ENCODE measurements around the gene DSTN. TPM values are rescaled to one million over a fixed set of nuclear protein-coding genes. Genes with fewer than 3 reads are reported as not detected.

The DSTN gene
- total RNA-seq, 6 experiments from 2014 or later, result 65.8 to 94.4 (median 86.9) TPM

DNA sequence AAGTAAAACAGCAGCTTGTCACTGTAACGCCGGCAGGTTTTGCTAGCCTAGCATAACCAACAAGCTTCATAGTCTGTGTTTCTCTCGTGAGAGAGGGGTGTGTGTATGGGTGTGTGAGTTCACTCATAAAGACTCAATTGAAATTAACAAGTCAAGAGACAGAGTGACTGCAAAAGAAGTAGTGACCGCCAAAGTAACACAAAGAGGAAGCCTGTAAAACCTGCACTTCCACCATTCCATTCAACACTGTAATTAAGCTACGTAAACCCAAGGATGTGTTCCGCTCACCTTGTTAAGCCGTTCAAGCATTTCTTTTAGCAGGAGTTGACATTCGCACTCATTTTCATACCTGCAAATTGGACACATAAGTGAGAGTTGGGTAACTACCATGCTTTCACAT, 45.3 kb upstream of the DSTN start:
- Histone ChIP-seq H3K9me3 (no peaks in the 10 kb centered on the region), H3K27me3 (no peaks in the 10 kb centered on the region), H3K36me3 (no peaks in the 10 kb centered on the region), H3K4me1 (no peaks in the 10 kb centered on the region), H3K27ac (no peak overlapping the region), H3K4me3 (no peak overlapping the region)
- TF ChIP-seq, protein P1, sequence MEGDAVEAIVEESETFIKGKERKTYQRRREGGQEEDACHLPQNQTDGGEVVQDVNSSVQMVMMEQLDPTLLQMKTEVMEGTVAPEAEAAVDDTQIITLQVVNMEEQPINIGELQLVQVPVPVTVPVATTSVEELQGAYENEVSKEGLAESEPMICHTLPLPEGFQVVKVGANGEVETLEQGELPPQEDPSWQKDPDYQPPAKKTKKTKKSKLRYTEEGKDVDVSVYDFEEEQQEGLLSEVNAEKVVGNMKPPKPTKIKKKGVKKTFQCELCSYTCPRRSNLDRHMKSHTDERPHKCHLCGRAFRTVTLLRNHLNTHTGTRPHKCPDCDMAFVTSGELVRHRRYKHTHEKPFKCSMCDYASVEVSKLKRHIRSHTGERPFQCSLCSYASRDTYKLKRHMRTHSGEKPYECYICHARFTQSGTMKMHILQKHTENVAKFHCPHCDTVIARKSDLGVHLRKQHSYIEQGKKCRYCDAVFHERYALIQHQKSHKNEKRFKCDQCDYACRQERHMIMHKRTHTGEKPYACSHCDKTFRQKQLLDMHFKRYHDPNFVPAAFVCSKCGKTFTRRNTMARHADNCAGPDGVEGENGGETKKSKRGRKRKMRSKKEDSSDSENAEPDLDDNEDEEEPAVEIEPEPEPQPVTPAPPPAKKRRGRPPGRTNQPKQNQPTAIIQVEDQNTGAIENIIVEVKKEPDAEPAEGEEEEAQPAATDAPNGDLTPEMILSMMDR (IDR thresholded peaks at IDR 0.05), result no peak
- no peak for TF ChIP-seq POLR2A (IDR thresholded peaks at IDR 0.05)
- ATAC-seq, result no peak
- WGBS (ENCODE audit: insufficient coverage, low coverage, low lambda C conversion rate, missing lambda C conversion rate), result 71% methylated on average over 6 of the region's 8 CpGs
- no peak for DNase-seq
- intact Hi-C loops (cut with DNase I), result no loop called here

DNA sequence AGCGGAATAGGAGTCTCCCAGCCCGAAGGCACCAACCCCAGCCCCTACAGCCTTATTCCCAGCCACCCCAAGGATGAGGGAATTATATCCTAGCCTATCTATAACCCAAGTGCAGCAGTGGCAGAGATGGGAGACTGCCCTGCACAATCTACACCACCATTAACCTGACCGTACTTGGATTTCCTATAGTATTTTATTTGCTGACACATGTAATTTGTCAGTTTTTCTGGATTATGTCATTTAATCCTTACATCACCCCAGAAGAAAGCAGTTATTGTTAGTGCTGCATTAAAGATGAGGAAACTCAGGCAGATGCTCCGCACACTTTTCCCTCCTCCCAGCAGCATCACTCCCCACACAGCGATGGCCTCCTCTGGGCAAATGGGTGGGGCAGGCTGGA, 44.7 kb upstream of the DSTN start:
- ATAC-seq, result no peak
- Histone ChIP-seq H3K27me3 (no peaks in the 10 kb centered on the region), H3K4me1 (no peaks in the 10 kb centered on the region), H3K36me3 (no peaks in the 10 kb centered on the region), H3K4me3 (no peak overlapping the region), H3K27ac (no peak overlapping the region), H3K9me3 (no peaks in the 10 kb centered on the region)
- intact Hi-C loops (cut with DNase I), result no loop called here
- 95% methylated on average over 3 of the region's 5 CpGs for WGBS (ENCODE audit: insufficient coverage, low coverage, low lambda C conversion rate, missing lambda C conversion rate)
- TF ChIP-seq, protein P1 (IDR thresholded peaks at IDR 0.05), result no peak
- TF ChIP-seq POLR2A (IDR thresholded peaks at IDR 0.05), result no peak
- no peak for DNase-seq

DNA sequence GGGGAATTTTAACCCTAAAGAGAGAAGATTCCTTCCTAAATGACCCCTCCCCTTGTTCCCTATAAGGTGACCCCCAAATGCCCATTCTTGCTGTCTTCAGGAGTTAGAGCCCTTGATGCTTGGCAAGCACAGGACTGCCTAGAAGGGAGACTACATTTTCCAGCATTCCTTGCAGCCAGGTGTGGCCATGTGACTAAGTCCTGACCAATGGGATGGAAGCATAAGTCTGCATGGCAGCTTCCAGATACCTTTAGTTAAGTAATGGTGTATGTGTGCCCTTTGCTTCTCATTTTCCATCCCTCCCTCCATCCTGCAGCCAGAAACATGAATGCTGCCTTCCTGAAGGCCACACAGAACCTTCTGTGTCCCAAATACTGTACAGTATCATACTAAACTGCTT, 44.2 kb upstream of the DSTN start:
- no peak overlapping the region for H3K27ac ChIP-seq
- peak; percentile 67 to 76 (median 74) for ATAC-seq
- H3K27me3 ChIP-seq, result no peaks in the 10 kb centered on the region
- H3K4me1 ChIP-seq, result no peaks in the 10 kb centered on the region
- intact Hi-C loops (cut with DNase I), result no loop called here
- no peak for DNase-seq
- TF ChIP-seq, protein P1 (IDR thresholded peaks at IDR 0.05), result no peak
- no peak for TF ChIP-seq POLR2A (IDR thresholded peaks at IDR 0.05)
- H3K4me3 ChIP-seq, result no peak overlapping the region
- H3K9me3 ChIP-seq, result no peaks in the 10 kb centered on the region
- no peaks in the 10 kb centered on the region for H3K36me3 ChIP-seq

DNA sequence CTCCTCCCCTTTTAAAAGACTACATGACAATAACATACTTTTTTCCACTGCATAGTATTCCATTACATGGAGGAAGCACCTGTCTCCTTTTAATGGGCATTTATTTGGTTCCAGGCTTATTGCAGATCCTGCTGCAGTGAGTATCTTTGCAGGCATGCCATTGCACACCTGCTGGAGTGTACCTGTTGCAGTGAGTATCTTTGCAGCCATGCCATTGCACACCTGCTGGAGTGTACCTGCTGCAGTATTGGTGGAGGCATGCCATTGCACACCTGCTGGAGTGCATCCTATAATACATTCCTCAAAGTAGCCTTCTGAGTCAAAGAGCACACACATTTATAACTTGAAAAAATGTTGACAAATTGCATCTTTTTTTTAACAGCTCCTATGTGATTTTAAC, 40.3 kb upstream of the DSTN start:
- H3K4me3 ChIP-seq, result no peak overlapping the region
- H3K27ac ChIP-seq, result no peak overlapping the region
- TF ChIP-seq POLR2A (IDR thresholded peaks at IDR 0.05), result no peak
- TF ChIP-seq, protein P1 (IDR thresholded peaks at IDR 0.05), result no peak
- ATAC-seq (no peak), DNase-seq (no peak)
- H3K36me3 ChIP-seq, result no peaks in the 10 kb centered on the region
- no peaks in the 10 kb centered on the region for H3K4me1 ChIP-seq
- intact Hi-C loops (cut with DNase I), result no loop called here
- H3K27me3 ChIP-seq, result no peaks in the 10 kb centered on the region
- H3K9me3 ChIP-seq, result no peaks in the 10 kb centered on the region

DNA sequence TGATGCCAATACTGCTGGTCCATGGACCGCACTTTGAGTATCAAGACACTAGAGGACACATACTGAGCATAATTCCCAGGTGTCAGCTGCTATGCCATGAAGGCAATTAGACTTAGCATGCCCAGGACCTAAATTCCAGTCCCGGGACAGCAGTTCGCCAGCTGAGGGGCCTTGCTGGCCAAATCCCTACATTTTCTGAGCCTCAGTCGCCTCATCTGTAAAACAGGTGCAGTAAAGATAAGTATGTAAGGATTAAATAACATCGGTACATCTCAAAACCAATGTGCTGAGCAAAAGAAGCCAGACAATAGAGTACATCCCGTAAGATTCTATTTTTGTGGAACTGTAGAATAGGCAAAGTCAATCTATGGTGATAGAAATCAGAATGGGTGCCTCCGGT, 39.7 kb upstream of the DSTN start:
- Histone ChIP-seq H3K4me1 (no peaks in the 10 kb centered on the region), H3K9me3 (no peaks in the 10 kb centered on the region), H3K27ac (no peak overlapping the region), H3K27me3 (no peaks in the 10 kb centered on the region), H3K36me3 (no peaks in the 10 kb centered on the region), H3K4me3 (peak overlapping the region in 1 of 3 donors; percentile 45)
- 84% methylated on average over 7 of the region's 7 CpGs for WGBS (ENCODE audit: insufficient coverage, low coverage, low lambda C conversion rate, missing lambda C conversion rate)
- TF ChIP-seq POLR2A (IDR thresholded peaks at IDR 0.05), result no peak
- TF ChIP-seq, protein P1 (IDR thresholded peaks at IDR 0.05), result no peak
- ATAC-seq (no peak), DNase-seq (no peak)
- intact Hi-C loops (cut with DNase I), result loop anchor here (10.0 kb wide), 1 partner anchor 85 kb away; no protein-coding TSS in a partner anchor
